ENCODE results near the gene PTH1R. TPM values are rescaled to one million over a fixed set of nuclear protein-coding genes. Genes with fewer than 3 reads are reported as not detected.

The PTH1R gene
- total RNA-seq, 1 donor from 2014 or later, result 14.5 TPM

- Histone ChIP-seq H3K27ac (peak overlapping the region; percentile 85), H3K36me3 (no peaks in the 10 kb centered on the region), H3K4me1 (peaks cover 98% of the 10 kb centered on the region), H3K27me3 (ENCODE audit: low read depth) (no peaks in the 10 kb centered on the region), H3K9me3 (no peaks in the 10 kb centered on the region), H3K4me3 (no peak overlapping the region)
- TF ChIP-seq CTCF (IDR thresholded peaks at IDR 0.05), result no peak
- no peak for ATAC-seq
- no peak for DNase-seq
- intact Hi-C loops (cut with DNase I), result no loop called here
These were observed 72.7 kb downstream of the PTH1R start for GRCh38 chr3:46950177-46950576.

- H3K27ac ChIP-seq, result peak overlapping the region; percentile 85
- no peaks in the 10 kb centered on the region for H3K36me3 ChIP-seq
- intact Hi-C loops (cut with DNase I), result no loop called here
- no peaks in the 10 kb centered on the region for H3K9me3 ChIP-seq
- H3K27me3 ChIP-seq (ENCODE audit: low read depth), result no peaks in the 10 kb centered on the region
- peaks cover 98% of the 10 kb centered on the region for H3K4me1 ChIP-seq
- no peak overlapping the region for H3K4me3 ChIP-seq
- ATAC-seq, result no peak
- DNase-seq, result no peak
- TF ChIP-seq CTCF (IDR thresholded peaks at IDR 0.05), result no peak
These were observed 73.2 kb downstream of the PTH1R start for GRCh38 chr3:46950650-46951241.

GRCh38 chr3:46952813-46953212, 75.3 kb downstream of the PTH1R start:
- Histone ChIP-seq H3K4me1 (peaks cover 95% of the 10 kb centered on the region), H3K4me3 (no peak overlapping the region), H3K27me3 (ENCODE audit: low read depth) (no peaks in the 10 kb centered on the region), H3K27ac (no peak overlapping the region), H3K9me3 (no peaks in the 10 kb centered on the region), H3K36me3 (no peaks in the 10 kb centered on the region)
- ATAC-seq (no peak), DNase-seq (no peak)
- TF ChIP-seq CTCF (IDR thresholded peaks at IDR 0.05), result no peak
- intact Hi-C loops (cut with DNase I), result no loop called here

Other genes with a start within 250 kb of the PTH1R start
- gene ALS2CL, start 184.0 kb upstream of the PTH1R start, total RNA-seq, result 59.7 TPM
- 1.0 TPM for gene TMIE, start 176.3 kb upstream of the PTH1R start, total RNA-seq
- gene PRSS50, start 159.9 kb upstream of the PTH1R start, total RNA-seq, result 0.41 TPM
- gene MYL3, start 14.3 kb upstream of the PTH1R start, total RNA-seq, result 2.0 TPM
- gene CCDC12, start 99.0 kb downstream of the PTH1R start, total RNA-seq, result 42.9 TPM
- 97.0 TPM for gene NBEAL2, start 101.9 kb downstream of the PTH1R start, total RNA-seq